Activated CD4-positive, CD25-positive, alpha-beta regulatory T cell (primary cell): Measurements from ENCODE around the gene AP3S2.
"Not testable (repeated sequence)": the region's sequence is repeated elsewhere in the genome, so short reads cannot be mapped to it uniquely, and the experiment has no call there.

Experiments used
- DNase-seq, 4 experiments: peaks; one replicate each; lab custom pipeline; 2025; lab: John Stamatoyannopoulos, UW

AP3S2 gene

GRCh38 chr15:89903015-89903857 lies 9.4 kb upstream of the AP3S2 start:
- DNase-seq = no peak

- DNase-seq = no peak
Observed at GRCh38 chr15:89900849-89901248, 7.1 kb upstream of the AP3S2 start.

GRCh38 chr15:89899951-89900567 lies 6.3 kb upstream of the AP3S2 start:
- no peak for DNase-seq

- no peak for DNase-seq
Observed at GRCh38 chr15:89899295-89899945, 5.6 kb upstream of the AP3S2 start.

- DNase-seq = peak in 2 of 4 experiments; percentile 10 to 22
Observed at GRCh38 chr15:89898614-89899294, 5.0 kb upstream of the AP3S2 start.

GRCh38 chr15:89898146-89898545 lies 4.4 kb upstream of the AP3S2 start:
- no peak for DNase-seq

GRCh38 chr15:89893027-89893426 lies 767 bp downstream of the AP3S2 start:
- no peak for DNase-seq

- no peak for DNase-seq
Observed at GRCh38 chr15:89888214-89888804, 5.5 kb downstream of the AP3S2 start.

- no peak for DNase-seq
Observed at GRCh38 chr15:89885611-89886010, 8.2 kb downstream of the AP3S2 start.

GRCh38 chr15:89885179-89885578 lies 8.6 kb downstream of the AP3S2 start:
- DNase-seq = not testable (repeated sequence)

- no peak for DNase-seq
Observed at GRCh38 chr15:89883518-89883917, 10.3 kb downstream of the AP3S2 start.

GRCh38 chr15:89880727-89881126 lies 13.1 kb downstream of the AP3S2 start:
- no peak for DNase-seq

- DNase-seq = no peak
Observed at GRCh38 chr15:89878323-89878722, 15.5 kb downstream of the AP3S2 start.

- no peak for DNase-seq
Observed at GRCh38 chr15:89877083-89877425, 16.7 kb downstream of the AP3S2 start.

GRCh38 chr15:89876396-89877082 lies 17.3 kb downstream of the AP3S2 start:
- no peak for DNase-seq

- DNase-seq = no peak
Observed at GRCh38 chr15:89875741-89876140, 18.1 kb downstream of the AP3S2 start.

GRCh38 chr15:89874926-89875564 lies 18.7 kb downstream of the AP3S2 start:
- peak; percentile 61 to 75 (median 63) for DNase-seq

- no peak for DNase-seq
Observed at GRCh38 chr15:89870688-89871288, 23.0 kb downstream of the AP3S2 start.

- DNase-seq = no peak
Observed at GRCh38 chr15:89870006-89870405, 23.8 kb downstream of the AP3S2 start.

GRCh38 chr15:89869490-89869889 lies 24.3 kb downstream of the AP3S2 start:
- not testable (repeated sequence) for DNase-seq
